Measurements from ENCODE around the gene AUTS2. TPM values are rescaled to one million over a fixed set of nuclear protein-coding genes. Genes with fewer than 3 reads are reported as not detected.

Gene AUTS2
- total RNA-seq, 1 experiment from 2014 or later, result 4.6 TPM

GRCh38 chr7:69813637-69814240, 215.5 kb downstream of the AUTS2 start:
- DNase-seq (ENCODE audit: low read depth), result no peak

GRCh38 chr7:69814421-69814962, 216.2 kb downstream of the AUTS2 start:
- DNase-seq (ENCODE audit: low read depth), result no peak

- no peak for DNase-seq (ENCODE audit: low read depth)
Observed at GRCh38 chr7:69816501-69816900, 218.2 kb downstream of the AUTS2 start.

GRCh38 chr7:69817121-69817520, 218.8 kb downstream of the AUTS2 start:
- no peak for DNase-seq (ENCODE audit: low read depth)

GRCh38 chr7:69817841-69818635, 219.8 kb downstream of the AUTS2 start:
- DNase-seq (ENCODE audit: low read depth), result no peak

DNA sequence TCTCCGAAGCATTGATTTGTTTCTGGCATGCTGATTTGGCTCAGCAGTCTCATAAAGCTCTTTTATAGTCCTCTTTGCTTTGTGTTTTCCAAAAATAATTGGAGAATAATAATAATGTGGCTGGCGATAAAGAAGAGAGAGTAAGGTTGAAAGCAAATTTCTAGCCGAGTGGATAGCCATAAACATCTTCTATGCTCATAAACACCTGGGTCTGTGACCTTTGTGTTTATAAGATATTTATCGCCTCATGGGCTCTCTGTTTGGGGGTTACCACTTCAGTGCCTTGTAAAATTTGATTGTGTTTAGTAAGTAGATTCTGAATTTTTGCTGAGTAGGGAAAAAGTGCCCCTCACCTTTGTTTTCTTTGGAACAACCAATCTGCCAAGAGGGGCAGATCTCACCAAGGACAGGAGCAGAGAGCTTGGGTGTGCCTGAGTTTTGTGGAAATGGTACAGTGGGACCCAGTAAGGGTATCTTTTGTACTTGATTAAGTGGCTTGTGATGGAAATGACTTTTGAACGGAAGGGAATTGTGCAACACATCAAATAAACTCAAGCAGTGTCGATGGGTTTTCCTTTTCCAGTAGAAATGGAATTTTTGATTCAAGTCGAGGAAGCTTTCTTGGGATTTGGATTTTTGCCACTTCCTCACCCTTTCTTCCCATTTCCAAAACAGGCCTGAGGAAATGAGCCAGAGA, 220.5 kb downstream of the AUTS2 start:
- no peak for DNase-seq (ENCODE audit: low read depth)

DNA sequence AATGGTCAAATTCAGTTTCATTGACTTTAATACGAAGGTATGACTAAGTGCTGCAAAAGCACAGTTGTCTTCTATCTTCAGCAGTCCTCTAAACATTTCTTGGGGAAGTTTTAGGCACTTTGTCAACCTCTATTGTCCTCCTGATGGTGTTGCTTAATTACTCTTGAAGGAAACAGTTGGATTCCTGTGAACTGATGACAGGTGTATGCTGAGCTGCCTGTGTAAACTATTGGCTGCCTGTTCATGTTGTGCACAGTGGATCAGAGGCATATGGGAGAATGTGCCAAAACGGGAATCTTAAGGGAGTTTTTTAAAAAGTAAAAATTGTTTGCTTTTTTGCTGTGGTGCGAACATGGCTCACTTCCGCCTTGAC, 221.0 kb downstream of the AUTS2 start:
- no peak for DNase-seq (ENCODE audit: low read depth)

GRCh38 chr7:69820479-69821192, 222.4 kb downstream of the AUTS2 start:
- DNase-seq (ENCODE audit: low read depth), result no peak

DNA sequence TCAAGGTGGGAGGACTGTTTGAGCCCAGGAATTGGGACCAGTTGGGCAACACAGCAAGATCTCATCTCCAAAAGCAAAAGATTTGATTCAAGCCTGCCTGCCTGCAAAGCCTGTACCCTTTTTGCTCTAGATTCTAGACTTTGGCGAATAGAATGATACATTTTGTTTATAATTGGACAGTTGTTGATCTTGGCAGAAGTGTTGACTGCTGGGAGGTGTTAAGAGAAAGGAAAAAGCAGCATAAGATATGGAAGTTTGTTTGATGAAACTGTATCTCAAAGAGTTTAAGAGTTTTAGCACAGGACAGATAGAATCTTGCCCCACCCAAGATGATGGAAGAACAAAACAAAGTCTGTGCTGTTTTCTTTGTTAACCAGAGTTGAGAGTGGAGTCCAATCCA, 224.1 kb downstream of the AUTS2 start:
- DNase-seq (ENCODE audit: low read depth), result no peak

DNA sequence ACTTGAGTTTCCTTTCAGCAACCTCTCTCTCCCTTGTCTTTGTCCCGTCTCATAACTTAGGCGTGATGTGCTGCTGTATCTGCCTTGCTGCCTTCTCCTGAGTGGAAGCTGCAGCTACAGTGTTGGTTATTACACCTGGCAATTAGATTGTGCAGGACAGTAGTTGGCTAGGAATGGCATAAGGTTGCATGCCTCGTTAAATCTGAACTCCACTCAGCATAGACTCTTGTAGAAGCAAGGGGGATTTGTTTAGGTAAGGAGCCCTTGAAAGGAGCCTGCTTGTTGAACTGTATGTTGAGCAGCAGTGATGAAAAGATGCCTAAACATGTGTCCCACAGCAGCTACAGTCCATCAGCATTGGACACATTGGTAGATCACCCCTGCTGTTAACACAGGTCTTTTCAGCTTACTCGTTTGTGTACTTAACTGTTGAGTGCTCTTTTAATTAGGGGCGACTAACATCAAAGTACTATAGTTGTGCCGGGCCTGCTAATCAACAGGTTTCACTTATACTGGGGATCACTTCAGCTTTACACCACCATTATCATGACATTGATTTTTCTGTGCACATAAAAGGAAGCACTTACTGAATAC, 225.0 kb downstream of the AUTS2 start:
- DNase-seq (ENCODE audit: low read depth), result no peak

- no peak for DNase-seq (ENCODE audit: low read depth)
Observed at GRCh38 chr7:69825113-69825972, 227.1 kb downstream of the AUTS2 start.

DNA sequence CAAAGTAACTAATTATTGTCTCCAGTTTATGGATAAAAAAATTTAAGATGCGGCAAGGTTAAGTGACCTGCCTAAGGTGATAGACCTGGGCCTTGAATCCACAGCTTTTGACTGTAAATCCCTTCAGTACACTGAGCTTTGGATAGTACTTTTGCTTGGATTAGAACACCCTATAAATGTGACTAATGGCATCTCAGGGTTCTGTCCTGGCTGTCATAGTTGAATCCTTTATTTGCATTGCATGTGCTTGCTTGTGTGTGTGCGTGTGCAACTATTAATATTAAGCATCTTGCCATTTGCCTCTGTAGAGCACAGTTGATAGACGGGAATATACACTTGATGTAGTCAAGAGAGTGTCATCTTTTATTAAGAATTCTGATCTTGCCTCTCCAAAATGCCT, 228.0 kb downstream of the AUTS2 start:
- no peak for DNase-seq (ENCODE audit: low read depth)

GRCh38 chr7:69827140-69827539, 228.9 kb downstream of the AUTS2 start:
- no peak for DNase-seq (ENCODE audit: low read depth)

- no peak for DNase-seq (ENCODE audit: low read depth)
Observed at GRCh38 chr7:69827558-69827957, 229.3 kb downstream of the AUTS2 start.

GRCh38 chr7:69832356-69832755, 234.1 kb downstream of the AUTS2 start:
- DNase-seq (ENCODE audit: low read depth), result no peak

GRCh38 chr7:69833964-69834363, 235.7 kb downstream of the AUTS2 start:
- no peak for DNase-seq (ENCODE audit: low read depth)

GRCh38 chr7:69836702-69837101, 238.4 kb downstream of the AUTS2 start:
- no peak for DNase-seq (ENCODE audit: low read depth)

DNA sequence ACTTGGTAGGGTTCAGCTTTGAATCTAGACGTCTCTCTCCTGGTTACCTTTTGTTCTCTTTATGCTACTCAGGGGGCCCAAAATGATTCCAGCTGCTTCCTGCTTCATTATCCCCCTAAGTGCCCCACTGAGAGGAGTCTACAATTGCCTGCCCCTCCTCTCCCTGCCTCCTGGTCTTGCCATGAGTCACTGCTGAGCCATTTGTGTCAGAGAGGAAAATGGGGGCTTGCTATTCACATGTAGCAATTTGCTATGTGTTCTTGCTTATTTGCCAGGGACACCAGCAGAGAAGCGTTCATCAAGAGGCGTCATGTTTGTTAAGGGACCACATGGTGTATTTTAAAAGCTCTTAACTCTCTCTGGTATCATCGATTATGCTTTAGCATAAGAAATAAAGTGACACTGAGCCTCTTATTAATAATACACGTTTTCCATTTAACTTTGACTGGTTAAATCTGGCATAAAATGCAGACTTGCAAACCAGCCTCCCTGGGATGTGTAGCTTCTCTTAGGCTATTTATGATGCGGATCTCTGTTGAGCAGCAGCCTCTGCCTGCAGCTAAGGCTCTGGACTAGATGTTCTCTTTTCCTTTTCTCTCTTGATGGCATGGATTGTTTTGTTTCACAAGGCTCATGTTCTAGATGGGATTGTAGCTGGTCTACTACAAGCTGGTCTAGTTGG, 239.3 kb downstream of the AUTS2 start:
- DNase-seq (ENCODE audit: low read depth), result no peak

- no peak for DNase-seq (ENCODE audit: low read depth)
Observed at GRCh38 chr7:69839782-69840181, 241.5 kb downstream of the AUTS2 start.

DNA sequence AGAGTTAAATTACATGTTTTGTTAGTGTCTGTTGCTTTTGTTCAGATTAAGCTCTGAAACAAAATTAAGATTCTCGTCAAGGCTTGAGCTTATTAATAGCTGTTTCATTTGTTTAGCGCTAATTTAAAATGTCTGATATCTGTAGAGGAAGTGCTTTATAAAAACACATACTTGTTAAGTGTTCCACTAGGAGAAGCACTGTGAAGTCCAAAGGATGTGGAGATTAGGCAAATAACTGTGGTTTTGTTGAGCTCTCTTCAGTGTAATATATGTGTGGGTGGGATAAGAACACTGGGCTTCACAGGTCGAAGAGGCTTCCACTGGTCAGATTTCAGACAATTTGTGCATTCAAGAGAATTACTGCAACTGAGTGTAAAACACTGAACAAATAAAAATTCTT, 242.0 kb downstream of the AUTS2 start:
- DNase-seq (ENCODE audit: low read depth), result no peak

Data from HT1080 (cell line).